K562 (cell line): ENCODE measurements around the gene ENC1.

Experiments
- CCAR2 ChIP-seq: fragments of 200-400 bp; formaldehyde crosslinking; IDR thresholded peaks from 2 replicates; pipeline ENCODE4 v1.6.1; 2017; ENCODE audit warnings: mild to moderate bottlenecking, low read depth, low read length
- NFE2 ChIP-seq: IDR thresholded peaks from 2 replicates; pipeline ENCODE4 v1.6.1; 2014; ENCODE audit warnings: antibody characterized with exemption, low read depth
- POLR2A ChIP-seq: fragments of 450-650 bp; conservative IDR thresholded peaks from 2 replicates; pipeline ENCODE4 v1.6.1; 2016
- ZBED1 ChIP-seq: IDR thresholded peaks from 2 replicates; pipeline ENCODE4 v1.6.1; 2014
- TF ChIP-seq, protein P1 (sequence below): fragments of 450-650 bp; IDR thresholded peaks from 2 replicates; pipeline ENCODE4 v1.6.1; 2016
- TF ChIP-seq, protein P2 (sequence below), 2 experiments: fragments of 200-800 bp in 1 of 2; sonication (Bioruptor generic) in 1 of 2; sonication (generic) in 1 of 2; formaldehyde crosslinking in 1 of 2; IDR thresholded peaks in 1 of 2; conservative IDR thresholded peaks in 1 of 2; 2 replicates each; pipeline versions ENCODE4 v1.5.0 to v1.6.1; 2016 to 2020; ENCODE audit warnings: missing compliant biosample characterization in 1 of 2, missing genetic modification characterization in 1 of 2, missing genetic modification reagents in 1 of 2
- TF ChIP-seq, protein P3 (sequence below), 3 experiments: IDR thresholded peaks in 2 of 3; conservative IDR thresholded peaks in 1 of 3; 2 replicates each; pipeline ENCODE4 v1.5.1; 2011 to 2012; ENCODE audit warnings: low read length in 3 of 3, mild to moderate bottlenecking in 3 of 3, control low read depth in 2 of 3, improper control_type of control experiment in 1 of 3, inconsistent platforms in 1 of 3, low read depth in 1 of 3, mixed read lengths in 1 of 3, moderate library complexity in 1 of 3; ENCODE audit not compliant: insufficient read depth in 2 of 3

DNA sequence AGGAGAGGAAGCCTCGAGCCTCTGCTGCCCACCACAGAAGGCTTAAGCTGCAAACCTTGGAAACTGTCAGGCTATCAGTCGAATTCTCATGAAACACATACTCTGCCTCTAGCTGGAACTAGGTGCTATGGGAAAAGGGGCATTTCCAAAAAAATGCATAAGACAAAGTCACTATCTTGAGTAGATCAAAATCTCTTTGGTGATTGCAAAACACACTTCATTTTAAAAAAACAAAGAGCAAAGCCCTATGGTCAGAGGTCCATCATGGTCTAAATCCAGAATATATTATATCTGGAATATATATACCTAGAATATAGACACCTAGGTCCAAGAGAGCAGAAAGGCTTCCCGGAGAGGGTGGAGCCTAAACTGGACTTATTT is 59.8 kb downstream of the ENC1 start:
- TF ChIP-seq, protein P1, sequence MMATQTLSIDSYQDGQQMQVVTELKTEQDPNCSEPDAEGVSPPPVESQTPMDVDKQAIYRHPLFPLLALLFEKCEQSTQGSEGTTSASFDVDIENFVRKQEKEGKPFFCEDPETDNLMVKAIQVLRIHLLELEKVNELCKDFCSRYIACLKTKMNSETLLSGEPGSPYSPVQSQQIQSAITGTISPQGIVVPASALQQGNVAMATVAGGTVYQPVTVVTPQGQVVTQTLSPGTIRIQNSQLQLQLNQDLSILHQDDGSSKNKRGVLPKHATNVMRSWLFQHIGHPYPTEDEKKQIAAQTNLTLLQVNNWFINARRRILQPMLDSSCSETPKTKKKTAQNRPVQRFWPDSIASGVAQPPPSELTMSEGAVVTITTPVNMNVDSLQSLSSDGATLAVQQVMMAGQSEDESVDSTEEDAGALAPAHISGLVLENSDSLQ: no peak
- TF ChIP-seq NFE2: no peak
- no peak for TF ChIP-seq ZBED1
- TF ChIP-seq POLR2A: no peak
- TF ChIP-seq, protein P2, sequence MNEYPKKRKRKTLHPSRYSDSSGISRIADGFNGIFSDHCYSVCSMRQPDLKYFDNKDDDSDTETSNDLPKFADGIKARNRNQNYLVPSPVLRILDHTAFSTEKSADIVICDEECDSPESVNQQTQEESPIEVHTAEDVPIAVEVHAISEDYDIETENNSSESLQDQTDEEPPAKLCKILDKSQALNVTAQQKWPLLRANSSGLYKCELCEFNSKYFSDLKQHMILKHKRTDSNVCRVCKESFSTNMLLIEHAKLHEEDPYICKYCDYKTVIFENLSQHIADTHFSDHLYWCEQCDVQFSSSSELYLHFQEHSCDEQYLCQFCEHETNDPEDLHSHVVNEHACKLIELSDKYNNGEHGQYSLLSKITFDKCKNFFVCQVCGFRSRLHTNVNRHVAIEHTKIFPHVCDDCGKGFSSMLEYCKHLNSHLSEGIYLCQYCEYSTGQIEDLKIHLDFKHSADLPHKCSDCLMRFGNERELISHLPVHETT (CRISPR knock-in tag; conservative IDR thresholded peaks at IDR 0.05 in 1 of 2, IDR thresholded peaks at IDR 0.05 in 1 of 2): no peak
- no peak for TF ChIP-seq CCAR2
- TF ChIP-seq, protein P3, sequence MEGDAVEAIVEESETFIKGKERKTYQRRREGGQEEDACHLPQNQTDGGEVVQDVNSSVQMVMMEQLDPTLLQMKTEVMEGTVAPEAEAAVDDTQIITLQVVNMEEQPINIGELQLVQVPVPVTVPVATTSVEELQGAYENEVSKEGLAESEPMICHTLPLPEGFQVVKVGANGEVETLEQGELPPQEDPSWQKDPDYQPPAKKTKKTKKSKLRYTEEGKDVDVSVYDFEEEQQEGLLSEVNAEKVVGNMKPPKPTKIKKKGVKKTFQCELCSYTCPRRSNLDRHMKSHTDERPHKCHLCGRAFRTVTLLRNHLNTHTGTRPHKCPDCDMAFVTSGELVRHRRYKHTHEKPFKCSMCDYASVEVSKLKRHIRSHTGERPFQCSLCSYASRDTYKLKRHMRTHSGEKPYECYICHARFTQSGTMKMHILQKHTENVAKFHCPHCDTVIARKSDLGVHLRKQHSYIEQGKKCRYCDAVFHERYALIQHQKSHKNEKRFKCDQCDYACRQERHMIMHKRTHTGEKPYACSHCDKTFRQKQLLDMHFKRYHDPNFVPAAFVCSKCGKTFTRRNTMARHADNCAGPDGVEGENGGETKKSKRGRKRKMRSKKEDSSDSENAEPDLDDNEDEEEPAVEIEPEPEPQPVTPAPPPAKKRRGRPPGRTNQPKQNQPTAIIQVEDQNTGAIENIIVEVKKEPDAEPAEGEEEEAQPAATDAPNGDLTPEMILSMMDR (IDR thresholded peaks at IDR 0.05 in 2 of 3, conservative IDR thresholded peaks at IDR 0.05 in 1 of 3; ENCODE audit: insufficient read depth in 2 of 3, low read depth in 1 of 3, low read length in 3 of 3): no peak
